HG03520 (cell line): ENCODE measurements around the gene MAPK1.

Experiments
- ATAC-seq: cut with Tn5 transposase; IDR thresholded peaks from one replicate; pipeline ENCODE4 v1.9.1; 2021; ENCODE audit warnings: mild to moderate bottlenecking, moderate library complexity; ENCODE audit not compliant: unreplicated experiment

The MAPK1 gene

GRCh38 chr22:21709688-21710087 lies 157.8 kb downstream of the MAPK1 start:
- no peak for ATAC-seq

- ATAC-seq: no peak
Measured at GRCh38 chr22:21708960-21709359, 158.5 kb downstream of the MAPK1 start.

GRCh38 chr22:21707677-21708076 lies 159.8 kb downstream of the MAPK1 start:
- ATAC-seq: no peak
